KMS-11 (cell line): ENCODE data around the gene CTNNA3.

Experiments
- H2AFZ ChIP-seq: fragments of 200-600 bp; sonication (generic); 2 replicates; pipeline ENCODE4 v1.6.1; 2016; ENCODE audit warnings: antibody characterized with exemption, mixed run types, low read depth
- H3K27ac ChIP-seq: fragments of 200-600 bp; sonication (generic); 2 replicates; pipeline ENCODE4 v1.6.1; 2016; ENCODE audit warnings: mild to moderate bottlenecking, mixed run types
- H3K27me3 ChIP-seq: fragments of 200-600 bp; sonication (generic); 2 replicates; pipeline ENCODE4 v1.6.1; 2017; ENCODE audit warnings: mild to moderate bottlenecking, low read depth, mixed run types, moderate library complexity; ENCODE audit not compliant: insufficient read depth
- H3K36me3 ChIP-seq: fragments of 200-600 bp; sonication (generic); 2 replicates; pipeline ENCODE4 v1.6.1; 2017; ENCODE audit warnings: mild to moderate bottlenecking, mixed run types; ENCODE audit not compliant: insufficient read depth
- H3K4me1 ChIP-seq: fragments of 200-600 bp; sonication (generic); 2 replicates; pipeline ENCODE4 v1.6.1; 2016; ENCODE audit warnings: mild to moderate bottlenecking, low read depth, mixed run types; ENCODE audit not compliant: poor library complexity, severe bottlenecking
- H3K4me2 ChIP-seq: fragments of 200-600 bp; sonication (generic); 2 replicates; pipeline ENCODE4 v1.7.0; 2016; ENCODE audit warnings: mild to moderate bottlenecking, mixed run types
- H3K4me3 ChIP-seq: fragments of 200-600 bp; sonication (generic); IDR thresholded peaks from 2 replicates; pipeline ENCODE4 v1.6.1; 2017; ENCODE audit warnings: low read depth, low read length, mixed read lengths; ENCODE audit not compliant: insufficient read depth
- H3K79me2 ChIP-seq: fragments of 200-600 bp; sonication (generic); 2 replicates; pipeline ENCODE4 v1.6.1; 2016; ENCODE audit warnings: low read depth, mixed run types; ENCODE audit not compliant: insufficient read depth
- H3K9ac ChIP-seq: fragments of 200-600 bp; sonication (generic); 2 replicates; pipeline ENCODE4 v1.6.1; 2016; ENCODE audit warnings: mild to moderate bottlenecking, mixed run types
- H4K20me1 ChIP-seq: fragments of 200-600 bp; sonication (generic); 2 replicates; pipeline ENCODE4 v1.6.1; 2016; ENCODE audit warnings: mild to moderate bottlenecking, mixed run types; ENCODE audit not compliant: insufficient read depth
- CTCF ChIP-seq: fragments of 200-600 bp; sonication (generic); conservative IDR thresholded peaks from 2 replicates; pipeline ENCODE4 v1.6.1; 2017; ENCODE audit warnings: low read depth, mild to moderate bottlenecking, antibody characterized with exemption, low read length, moderate library complexity, mixed read lengths

CTNNA3 gene

DNA sequence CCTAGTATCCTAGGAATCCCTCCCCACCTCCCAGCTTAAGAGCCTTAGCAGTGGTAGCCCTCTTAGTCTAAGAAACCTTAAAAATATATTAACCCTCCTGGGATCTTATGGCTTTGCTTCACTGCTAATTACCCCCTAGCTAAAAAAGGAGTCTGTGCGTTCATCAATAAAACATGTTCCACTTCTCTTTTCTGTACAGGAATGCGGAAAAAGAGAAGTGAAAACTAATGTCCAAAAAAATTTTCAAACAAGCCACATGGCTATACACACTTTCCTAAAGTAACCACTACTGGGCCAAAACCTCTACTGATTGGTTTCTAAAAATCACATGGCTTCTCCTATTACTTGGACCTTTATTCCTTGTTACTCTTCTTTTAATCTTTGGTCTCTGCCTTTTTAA lies 1437.3 kb downstream of the CTNNA3 start:
- Histone ChIP-seq H3K27me3 (no peaks in the 10 kb centered on the region), H3K4me3 (no peak overlapping the region), H4K20me1 (no peaks in the 10 kb centered on the region), H3K79me2 (no peaks in the 10 kb centered on the region), H3K4me2 (no peak overlapping the region), H3K36me3 (no peaks in the 10 kb centered on the region), H3K4me1 (no peaks in the 10 kb centered on the region), H3K9ac (no peak overlapping the region), H3K27ac (no peak overlapping the region), H2AFZ (no peak overlapping the region)
- TF ChIP-seq CTCF: no peak

DNA sequence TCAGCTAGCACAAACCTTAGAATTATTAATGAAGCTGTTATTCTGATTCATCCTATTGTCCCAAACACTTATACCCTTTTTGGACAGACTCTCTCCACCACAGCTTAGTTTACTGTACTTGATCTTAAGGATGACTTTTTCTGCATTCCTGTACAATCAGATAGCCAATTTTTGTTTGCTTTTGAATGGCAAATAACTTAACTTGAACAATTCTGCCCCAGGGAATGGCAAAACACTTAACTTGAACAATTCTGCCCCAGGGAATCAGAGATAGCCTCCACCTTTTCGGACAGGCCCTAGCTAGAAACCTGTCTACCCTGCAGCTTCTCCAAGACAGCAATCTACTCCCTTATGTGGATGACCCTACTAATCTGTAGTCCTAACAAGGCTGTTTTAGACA lies 1438.2 kb downstream of the CTNNA3 start:
- Histone ChIP-seq H3K79me2 (no peaks in the 10 kb centered on the region), H3K4me3 (no peak overlapping the region), H3K4me2 (no peak overlapping the region), H3K36me3 (no peaks in the 10 kb centered on the region), H3K4me1 (no peaks in the 10 kb centered on the region), H2AFZ (no peak overlapping the region), H3K9ac (no peak overlapping the region), H4K20me1 (no peaks in the 10 kb centered on the region), H3K27ac (no peak overlapping the region), H3K27me3 (no peaks in the 10 kb centered on the region)
- TF ChIP-seq CTCF: no peak

- Histone ChIP-seq H2AFZ (no peak overlapping the region), H4K20me1 (no peaks in the 10 kb centered on the region), H3K4me3 (no peak overlapping the region), H3K9ac (no peak overlapping the region), H3K4me2 (no peak overlapping the region), H3K27ac (no peak overlapping the region), H3K4me1 (no peaks in the 10 kb centered on the region), H3K79me2 (no peaks in the 10 kb centered on the region), H3K36me3 (no peaks in the 10 kb centered on the region), H3K27me3 (no peaks in the 10 kb centered on the region)
- no peak for TF ChIP-seq CTCF
Observed at GRCh38 chr10:66252986-66253385, 1443.0 kb downstream of the CTNNA3 start.

DNA sequence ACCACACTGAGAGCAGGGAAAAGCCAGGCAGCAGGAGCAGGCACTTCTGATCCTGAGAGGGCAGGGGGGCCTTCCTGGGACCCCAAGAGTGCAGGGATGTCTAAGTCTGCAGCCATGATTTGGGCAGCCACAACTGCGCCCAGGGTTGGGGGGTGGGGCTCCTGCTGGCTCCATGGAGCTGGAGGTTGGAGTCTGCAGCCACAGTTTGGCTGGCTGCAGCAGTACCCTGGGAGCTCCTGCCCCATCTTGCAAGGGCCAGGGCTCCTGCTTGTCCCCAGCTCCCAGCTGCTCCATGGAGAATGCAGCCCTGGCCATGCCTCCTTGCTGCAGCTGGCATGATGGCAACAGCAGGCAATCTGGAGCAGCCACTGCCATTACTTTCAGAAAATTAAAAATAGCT lies 1449.8 kb downstream of the CTNNA3 start:
- H3K27ac ChIP-seq: no peak overlapping the region
- H2AFZ ChIP-seq: no peak overlapping the region
- no peak overlapping the region for H3K4me3 ChIP-seq
- H4K20me1 ChIP-seq: no peaks in the 10 kb centered on the region
- TF ChIP-seq CTCF: no peak
- no peaks in the 10 kb centered on the region for H3K79me2 ChIP-seq
- no peaks in the 10 kb centered on the region for H3K27me3 ChIP-seq
- no peaks in the 10 kb centered on the region for H3K4me1 ChIP-seq
- H3K9ac ChIP-seq: no peak overlapping the region
- H3K4me2 ChIP-seq: no peak overlapping the region
- H3K36me3 ChIP-seq: no peaks in the 10 kb centered on the region

DNA sequence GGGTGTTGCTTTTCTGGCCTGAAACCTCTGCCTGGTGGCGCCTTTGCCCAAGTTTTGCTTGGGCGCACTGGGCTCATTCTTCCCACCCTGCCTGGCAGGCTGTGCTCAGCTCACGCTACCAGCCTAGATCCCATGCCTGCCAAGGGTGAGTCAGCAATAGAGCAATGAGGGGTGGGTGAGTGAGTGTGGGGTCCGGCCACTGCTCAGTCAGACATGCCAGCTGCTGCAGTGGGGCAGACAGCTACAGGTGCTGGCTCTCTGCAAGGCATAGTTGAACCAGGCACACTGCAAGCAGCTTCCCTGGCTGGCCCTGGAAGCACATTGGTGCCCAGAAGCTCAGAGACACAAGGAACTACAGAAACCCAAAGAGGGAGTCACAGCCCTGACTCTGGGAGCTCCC lies 1451.0 kb downstream of the CTNNA3 start:
- H3K36me3 ChIP-seq: no peaks in the 10 kb centered on the region
- H3K27me3 ChIP-seq: no peaks in the 10 kb centered on the region
- no peak for TF ChIP-seq CTCF
- no peak overlapping the region for H3K9ac ChIP-seq
- H3K4me1 ChIP-seq: no peaks in the 10 kb centered on the region
- H3K4me3 ChIP-seq: no peak overlapping the region
- H2AFZ ChIP-seq: no peak overlapping the region
- no peaks in the 10 kb centered on the region for H3K79me2 ChIP-seq
- H4K20me1 ChIP-seq: no peaks in the 10 kb centered on the region
- H3K4me2 ChIP-seq: no peak overlapping the region
- H3K27ac ChIP-seq: no peak overlapping the region
